H1 (cell line): ENCODE data around the gene CLDN16. TPM values are rescaled to one million over a fixed set of nuclear protein-coding genes. Genes with fewer than 3 reads are reported as not detected.

Experiments
- CHD1 ChIP-seq: IDR thresholded peaks from 2 replicates; pipeline ENCODE4 v1.6.1; 2012; ENCODE audit warnings: low read depth, low read length, improper control_type of control experiment
- CHD2 ChIP-seq: IDR thresholded peaks from 2 replicates; pipeline ENCODE4 v1.6.1; 2012; ENCODE audit warnings: low read length, improper control_type of control experiment
- CHD7 ChIP-seq: fragments of 300-600 bp; sonication (generic); IDR thresholded peaks from 2 replicates; pipeline ENCODE4 v1.7.1; 2012; ENCODE audit warnings: low read length, moderate library complexity, mild to moderate bottlenecking, inconsistent platforms; ENCODE audit not compliant: insufficient replicate concordance
- MAX ChIP-seq: IDR thresholded peaks from 2 replicates; pipeline ENCODE4 v1.6.1; 2012; ENCODE audit warnings: inconsistent platforms
- POLR2A ChIP-seq, 2 experiments: IDR thresholded peaks; 1 replicate in 1 of 2; 2 replicates in 1 of 2; pipeline ENCODE4 v1.6.1; 2011; ENCODE audit warnings: low read depth in 2 of 2, low read length in 2 of 2, mild to moderate bottlenecking in 2 of 2; ENCODE audit errors: control extremely low read depth in 1 of 2
- ZNF274 ChIP-seq: IDR thresholded peaks from 2 replicates; pipeline ENCODE4 v1.7.0; 2012; ENCODE audit warnings: low read length, borderline replicate concordance; ENCODE audit errors: extremely low read depth
- polyA plus RNA-seq, 7 experiments: library from polyadenylated mRNA; depleted of rRNA in 3 of 7; stranded (reverse) in 5 of 7; unstranded in 2 of 7; fragments of >200 nt in 5 of 7; fragments of 200-250 nt in 2 of 7; gene quantifications; 1 replicate in 5 of 7; 2 replicates in 1 of 7; 4 replicates in 1 of 7; pipeline versions ENCODE4 v1.2.1 to v1.2.3, GENCODE V29; 2011 to 2013; ENCODE audit warnings: missing spikeins in 2 of 7, mixed read lengths in 2 of 7
- total RNA-seq: library from RNA; stranded (reverse); fragmentation: NEBNext Ultra II Directional; extraction: Animal tissue kit (Norgen Biotek cat#: 25700); gene quantifications from 2 replicates; pipeline ENCODE4 v1.2.1, GENCODE V29; 2021

Gene CLDN16
- total and polyA plus RNA-seq, 2 of the 8 experiments (the other 6 are each of a cell fraction or from before 2014, with no cell fraction given), result not detected

GRCh38 chr3:190446573-190447279, 58.8 kb downstream of the CLDN16 start (continued):
- TF ChIP-seq CHD7 (no peak), CHD2 (no peak), CHD1 (no peak), MAX (no peak), ZNF274 (no peak), POLR2A (IDR thresholded peaks at IDR 0.05; ENCODE audit: control extremely low read depth in 1 of 2, low read depth in 2 of 2, low read length in 2 of 2) (no peak)
